HG02571 (cell line): ENCODE results near the gene CCDC178.

Experiments
- ATAC-seq: cut with Tn5 transposase; IDR thresholded peaks from one replicate; pipeline ENCODE4 v1.9.1; 2021; ENCODE audit warnings: mild to moderate bottlenecking, moderate library complexity; ENCODE audit not compliant: unreplicated experiment

CCDC178 gene

DNA sequence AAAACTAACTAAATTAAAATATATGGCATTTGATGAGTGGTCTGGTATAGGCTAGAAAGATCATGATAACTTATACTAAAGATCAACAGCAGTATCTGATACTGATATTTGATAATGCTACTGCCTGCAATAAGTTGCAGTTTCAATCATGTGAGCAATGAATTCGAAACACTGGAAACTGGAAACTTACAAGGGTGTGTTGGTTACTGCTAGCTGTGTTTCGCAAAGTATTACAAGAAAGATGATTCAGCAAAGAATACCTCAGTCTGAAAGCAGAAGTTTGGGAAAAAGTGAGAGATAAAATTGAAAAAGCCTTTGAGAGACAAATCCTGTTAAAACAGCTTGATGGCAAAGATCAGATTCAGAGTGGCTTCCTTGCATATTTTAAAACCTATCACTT is 294.5 kb downstream of the CCDC178 start:
- no peak for ATAC-seq

DNA sequence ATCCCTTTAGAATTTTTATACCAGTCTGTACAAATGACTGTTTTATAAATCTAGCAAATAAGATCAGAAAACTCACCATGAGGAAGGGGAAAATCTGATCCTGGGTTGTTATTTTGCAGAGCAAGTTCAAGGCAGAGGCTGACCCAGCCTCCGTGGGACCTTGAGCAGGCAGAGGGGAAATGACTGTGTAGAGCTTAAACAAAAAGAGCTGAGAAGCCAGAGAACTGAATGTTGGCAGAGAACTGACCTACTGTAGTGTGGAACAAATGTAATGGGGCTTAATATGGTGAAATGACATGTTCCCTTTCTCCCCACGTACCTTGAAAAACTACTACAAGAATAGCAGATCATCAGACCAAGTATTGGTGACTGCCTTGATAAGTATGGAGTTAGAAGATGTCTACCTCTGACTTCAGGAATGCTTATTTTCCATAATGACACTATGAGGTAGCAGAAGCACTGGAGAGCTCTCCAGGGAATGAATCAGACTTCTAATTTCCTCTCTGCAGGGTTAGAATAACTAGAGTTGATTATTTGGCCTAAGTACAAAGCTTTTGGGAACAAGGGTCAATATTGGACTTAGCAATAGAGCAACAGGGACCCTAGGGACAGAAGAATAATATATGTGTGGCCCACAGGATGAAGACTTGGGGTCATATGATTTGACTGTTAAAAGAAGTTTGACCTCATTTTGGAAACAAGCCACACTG is 304.4 kb downstream of the CCDC178 start:
- ATAC-seq = no peak

DNA sequence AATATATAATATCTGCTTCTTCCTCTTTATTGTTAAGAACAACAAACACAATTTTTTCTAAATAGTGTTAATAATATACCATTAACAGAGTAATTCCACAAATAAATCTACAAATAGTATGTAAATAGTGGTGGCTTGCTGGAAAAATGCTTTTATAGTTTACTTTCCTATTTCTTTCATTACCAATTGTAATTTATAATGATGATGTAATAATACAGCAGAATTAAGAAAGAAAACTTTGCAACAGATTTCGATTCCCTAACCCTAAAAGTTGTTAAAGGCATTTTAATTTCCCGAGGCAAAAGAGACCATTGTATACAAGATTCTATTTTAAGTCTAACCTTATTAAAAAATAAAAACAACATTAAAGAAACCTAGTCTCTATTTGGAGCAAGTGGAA is 307.9 kb downstream of the CCDC178 start:
- ATAC-seq = no peak

DNA sequence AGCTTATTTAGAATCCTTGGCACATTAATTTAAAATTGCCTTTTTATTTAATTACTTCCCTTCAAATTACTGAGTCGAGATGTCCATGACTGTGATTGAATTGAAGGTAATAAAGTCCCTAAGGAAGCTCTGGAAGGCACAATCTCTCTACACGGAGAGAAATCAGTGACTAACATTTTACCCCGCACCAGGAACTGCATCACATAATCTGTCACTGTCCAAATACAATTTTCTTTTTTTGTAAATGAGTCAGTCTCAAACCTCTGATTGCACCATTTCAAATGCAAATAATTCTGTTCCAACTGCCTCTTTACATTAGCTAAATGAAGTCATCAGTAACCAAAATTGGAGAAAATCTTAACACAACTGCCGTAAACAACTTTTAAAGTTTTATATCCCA is 311.9 kb downstream of the CCDC178 start:
- no peak for ATAC-seq

DNA sequence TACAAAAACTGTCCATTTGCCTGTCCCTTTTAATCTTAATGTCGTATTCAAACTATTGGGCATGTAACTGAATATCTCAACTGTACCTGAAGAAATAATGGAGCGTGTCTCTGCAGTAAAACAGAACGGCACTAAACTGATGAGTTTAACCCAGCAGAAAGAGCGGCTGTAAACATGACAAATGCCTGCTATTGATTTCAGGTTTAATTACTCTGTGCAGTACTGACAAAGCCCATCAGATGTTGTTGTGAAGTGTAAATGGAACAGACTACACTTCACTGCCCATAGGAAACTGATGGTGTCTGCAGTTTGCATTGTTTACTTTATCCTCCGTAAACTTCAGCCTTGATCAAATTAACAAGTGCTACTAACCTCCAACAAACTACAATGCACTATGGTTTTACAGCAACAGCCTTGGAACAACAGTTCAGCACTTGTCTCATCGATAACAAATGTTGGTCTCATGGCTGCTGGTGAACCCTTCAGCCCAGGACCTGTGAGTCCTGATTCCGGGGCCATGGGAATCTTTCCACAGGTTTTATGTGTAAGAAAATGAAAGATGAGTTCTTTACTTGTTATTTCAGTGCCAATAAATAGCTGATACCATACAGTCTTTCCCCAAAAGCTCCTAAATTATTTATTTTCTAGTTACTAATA is 316.5 kb downstream of the CCDC178 start:
- ATAC-seq = no peak

DNA sequence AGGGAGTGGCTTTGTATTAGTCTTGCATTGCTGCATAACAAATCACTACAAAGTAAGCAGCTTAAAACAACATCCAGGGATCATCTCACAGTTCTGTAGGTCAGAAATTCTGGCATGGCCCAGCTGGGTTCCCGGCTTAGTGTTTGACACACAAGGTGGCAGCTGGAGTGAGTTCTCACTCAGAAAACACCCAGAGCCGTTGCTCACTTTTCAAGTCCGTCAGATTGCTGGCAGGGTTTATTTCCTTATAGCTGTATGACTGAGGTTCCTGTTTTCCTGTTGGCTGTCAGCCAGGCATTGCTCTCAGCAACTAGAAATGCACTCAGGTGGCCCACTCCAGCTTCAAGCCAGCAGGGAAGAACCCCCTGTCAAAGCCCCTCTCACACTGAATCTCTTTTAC is 324.1 kb downstream of the CCDC178 start:
- ATAC-seq = no peak

DNA sequence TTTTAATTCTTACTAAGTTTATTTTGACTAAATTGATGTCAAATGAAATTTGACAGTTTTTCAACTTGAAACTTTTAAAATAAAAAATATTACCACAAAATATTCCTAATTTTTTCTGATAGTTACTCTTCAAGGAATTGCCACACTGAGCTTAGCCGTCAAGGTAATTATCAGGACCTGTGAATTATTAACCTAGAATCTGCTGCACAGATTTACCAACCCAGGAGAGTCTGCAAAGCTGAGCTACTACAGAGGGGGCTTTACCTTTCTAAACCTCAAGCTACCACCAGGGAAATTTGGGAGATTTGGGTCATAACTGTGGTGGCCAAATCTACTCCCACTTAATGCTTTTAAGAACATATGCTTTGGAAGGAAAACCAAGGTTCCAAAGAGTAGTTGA is 324.6 kb downstream of the CCDC178 start:
- no peak for ATAC-seq

DNA sequence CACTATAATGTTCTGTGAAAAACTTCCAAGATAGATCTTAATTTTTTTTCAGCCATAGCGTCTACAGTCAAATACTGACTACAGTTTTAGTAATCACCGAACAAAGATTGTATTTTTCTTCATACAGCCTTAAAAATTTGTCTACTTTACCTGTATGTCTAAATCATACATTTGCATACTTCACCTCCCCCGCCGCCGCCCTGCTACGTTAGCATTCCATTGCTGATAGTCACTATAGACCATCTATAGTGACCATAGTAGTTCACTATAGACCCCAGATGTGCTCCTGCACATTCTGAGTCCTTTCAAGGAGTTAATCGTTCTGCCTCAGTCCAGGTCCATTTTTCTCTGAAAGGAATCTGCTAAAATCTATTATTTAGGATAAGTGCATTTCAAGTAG is 325.0 kb downstream of the CCDC178 start:
- ATAC-seq = no peak

DNA sequence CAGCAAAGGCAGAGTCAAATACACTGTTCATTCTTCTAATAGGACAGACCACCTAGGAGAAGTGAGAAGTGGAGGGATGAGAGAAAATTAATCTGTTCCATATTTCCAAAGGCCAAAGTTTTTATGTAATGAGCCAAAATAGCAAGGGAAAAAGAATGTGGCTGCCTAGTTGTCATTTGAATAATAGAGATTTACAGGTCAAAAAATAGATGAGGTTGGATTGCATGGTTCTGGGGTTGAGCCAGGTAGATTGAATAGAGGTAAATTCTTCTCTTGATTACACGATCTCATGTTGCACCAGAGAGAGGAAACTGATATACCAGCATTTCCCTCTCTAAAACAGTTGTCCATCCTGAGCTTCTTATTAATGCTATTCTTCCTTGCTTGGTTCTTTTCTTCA is 325.8 kb downstream of the CCDC178 start:
- no peak for ATAC-seq

DNA sequence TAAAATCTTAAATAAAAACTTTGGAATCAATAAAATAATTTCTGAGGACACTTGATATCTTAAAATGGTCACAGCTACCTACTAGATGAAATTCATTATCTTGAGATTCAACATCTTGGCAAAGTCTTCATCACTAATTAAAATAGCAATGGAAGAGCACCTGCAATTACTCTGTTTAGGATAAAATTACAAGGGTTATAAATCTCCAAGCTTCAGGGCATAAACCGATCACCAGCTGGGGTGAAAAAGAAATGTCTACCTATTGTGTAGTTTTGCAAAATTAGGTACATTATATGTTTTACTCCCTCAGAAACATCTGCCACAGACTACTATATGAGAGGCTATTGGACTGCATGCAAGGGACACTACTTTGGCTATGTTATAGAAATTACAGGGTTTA is 327.1 kb downstream of the CCDC178 start:
- ATAC-seq = no peak

DNA sequence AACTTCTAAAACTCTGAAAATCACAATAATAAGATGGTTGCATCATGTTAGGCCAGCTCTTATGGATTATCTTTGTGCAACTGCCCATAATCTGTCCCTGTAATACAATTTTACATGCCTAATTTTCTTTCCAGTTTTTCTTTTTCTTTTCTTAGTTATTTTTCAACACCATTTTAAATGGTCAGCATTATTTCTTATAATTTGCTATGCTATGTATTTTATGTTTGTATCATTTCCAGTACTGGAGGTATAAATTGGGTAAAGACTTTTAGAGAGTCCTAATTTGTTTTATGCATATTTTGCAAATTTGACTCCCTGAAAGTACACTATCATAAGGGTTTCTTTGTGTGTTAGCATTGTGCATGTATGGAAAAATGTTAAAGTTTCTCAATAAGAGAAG is 333.0 kb downstream of the CCDC178 start:
- ATAC-seq = no peak

DNA sequence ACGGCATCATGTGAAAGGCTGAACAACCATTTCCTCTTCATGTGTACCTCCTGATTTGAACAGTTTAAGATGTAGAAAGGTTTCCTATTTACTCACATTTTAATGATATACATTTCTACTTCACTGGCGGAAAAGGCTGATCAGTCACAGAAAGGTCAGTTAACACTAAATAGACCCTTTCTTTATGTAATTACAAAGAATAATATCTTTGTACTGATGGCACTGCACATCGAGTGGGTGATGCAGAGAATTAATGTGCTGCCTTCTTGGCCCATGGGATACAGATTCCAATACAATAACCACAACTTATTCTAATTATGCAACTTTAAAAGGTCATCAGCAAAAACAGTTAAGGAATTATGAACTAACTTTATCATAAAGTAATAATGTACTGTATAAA is 339.2 kb downstream of the CCDC178 start:
- no peak for ATAC-seq

DNA sequence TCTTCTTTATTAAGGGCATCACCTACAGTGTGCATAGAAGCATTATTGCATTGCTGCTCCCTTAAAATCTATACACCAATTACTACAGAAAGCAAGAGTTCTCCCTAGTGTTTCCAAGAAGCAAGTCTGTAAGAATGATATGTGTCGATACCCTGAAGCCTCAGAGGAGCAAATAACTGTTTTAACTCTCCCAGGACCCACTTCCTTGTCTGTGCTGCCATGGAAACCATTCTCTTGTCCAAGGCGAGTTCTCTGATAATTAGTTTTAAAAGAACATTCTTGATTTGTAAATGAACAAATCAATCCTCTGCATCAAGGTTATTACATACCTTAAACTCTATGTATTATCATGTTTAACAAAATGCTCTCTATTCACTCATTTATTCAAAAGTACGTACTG is 340.9 kb downstream of the CCDC178 start:
- ATAC-seq = no peak

DNA sequence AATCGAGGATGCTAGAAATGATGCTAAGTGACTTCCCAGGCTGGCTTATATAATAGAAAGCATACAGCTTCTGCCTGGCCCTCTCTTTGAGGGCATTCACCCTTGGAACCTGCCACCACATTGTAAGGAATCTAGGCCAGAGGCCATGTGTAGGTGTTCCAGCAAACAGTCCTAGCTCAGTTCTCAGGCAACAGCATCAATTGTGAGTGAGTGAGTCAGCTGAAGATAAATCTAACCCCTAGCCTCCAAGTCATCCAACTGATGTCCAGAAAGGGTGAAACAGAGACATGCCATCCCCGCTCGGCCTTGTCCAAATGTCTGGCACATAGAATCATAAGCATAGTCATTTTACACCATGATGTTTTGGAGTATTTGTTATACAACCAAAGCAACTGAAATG is 343.4 kb downstream of the CCDC178 start:
- ATAC-seq = no peak

DNA sequence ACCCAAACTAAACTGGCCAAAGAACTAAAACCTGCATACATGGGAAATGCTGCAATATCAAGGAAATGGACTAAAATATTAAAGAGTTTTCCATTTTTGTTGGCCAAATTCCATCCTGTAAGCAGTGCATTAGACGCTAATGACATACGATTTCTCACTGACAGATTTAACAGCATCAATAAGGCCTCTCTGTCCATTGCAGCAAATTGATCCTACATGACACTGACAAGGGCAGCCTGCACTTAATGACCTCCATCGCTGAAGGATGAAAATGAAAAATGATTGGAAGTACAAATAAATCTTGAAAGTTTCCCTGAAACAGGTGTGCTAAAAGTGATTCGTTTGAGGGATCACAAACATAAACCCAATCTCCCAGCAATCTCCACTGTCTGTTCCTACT is 350.1 kb downstream of the CCDC178 start:
- ATAC-seq = no peak

DNA sequence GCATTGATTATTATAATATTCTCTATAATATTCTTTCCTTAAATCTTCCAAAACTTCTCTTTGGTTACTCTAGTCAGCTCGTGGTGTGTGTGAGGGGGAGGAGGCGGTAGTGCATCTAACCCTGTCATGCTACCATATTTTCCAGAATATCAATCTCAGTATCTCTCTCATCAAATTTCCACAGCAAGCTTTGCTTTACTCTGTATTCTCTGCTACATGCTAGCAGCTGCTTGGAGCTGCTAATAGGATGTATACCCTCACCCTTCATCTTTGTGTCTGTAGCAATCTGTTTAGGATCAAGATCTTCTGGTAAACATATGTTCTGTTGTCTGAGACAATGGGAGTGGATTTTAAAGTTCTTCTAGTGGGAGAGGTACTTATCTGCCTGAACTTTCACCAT is 363.9 kb downstream of the CCDC178 start:
- no peak for ATAC-seq

DNA sequence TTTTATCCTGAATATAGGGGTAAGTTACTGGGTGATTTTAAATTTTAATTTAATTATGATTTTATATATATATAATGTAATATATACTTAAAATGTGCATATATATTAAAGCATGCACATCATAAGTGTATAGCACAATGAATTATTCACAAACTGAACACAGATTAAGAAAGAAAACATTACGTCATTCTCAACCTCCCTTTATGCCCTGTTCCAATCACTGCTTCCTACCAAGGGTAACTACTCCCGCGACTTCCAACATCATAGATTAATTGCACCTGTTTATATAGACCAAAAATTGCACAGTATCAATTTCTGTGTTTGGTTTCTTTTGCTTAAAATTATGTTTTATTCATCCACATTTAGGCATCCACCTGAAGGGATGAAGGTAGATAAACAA is 366.4 kb downstream of the CCDC178 start:
- no peak for ATAC-seq

DNA sequence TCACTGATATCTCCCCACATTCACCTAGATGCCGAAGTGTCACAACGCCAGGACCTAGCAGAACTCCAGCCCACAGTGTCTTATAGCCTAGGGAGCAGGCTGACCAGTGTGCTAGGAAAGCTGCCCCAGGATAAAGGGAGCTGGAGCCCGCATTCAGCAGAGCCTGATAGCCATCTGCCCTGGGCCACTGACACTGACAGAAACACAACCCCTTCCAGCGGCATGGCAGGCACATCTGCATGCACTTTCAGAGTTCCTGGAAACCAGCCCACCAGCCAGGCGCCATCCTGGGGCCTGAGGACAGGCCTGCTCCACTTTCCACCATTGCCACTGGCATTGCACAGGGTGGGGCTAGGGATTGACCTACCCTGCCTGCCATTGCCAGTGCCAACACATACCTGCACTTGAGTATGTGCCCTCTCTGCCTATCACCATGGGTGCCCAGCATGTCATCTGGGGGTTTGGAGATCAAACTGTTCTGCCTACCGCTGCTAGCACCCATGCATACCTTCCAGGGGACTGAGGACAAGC is 377.6 kb downstream of the CCDC178 start:
- ATAC-seq = no peak

DNA sequence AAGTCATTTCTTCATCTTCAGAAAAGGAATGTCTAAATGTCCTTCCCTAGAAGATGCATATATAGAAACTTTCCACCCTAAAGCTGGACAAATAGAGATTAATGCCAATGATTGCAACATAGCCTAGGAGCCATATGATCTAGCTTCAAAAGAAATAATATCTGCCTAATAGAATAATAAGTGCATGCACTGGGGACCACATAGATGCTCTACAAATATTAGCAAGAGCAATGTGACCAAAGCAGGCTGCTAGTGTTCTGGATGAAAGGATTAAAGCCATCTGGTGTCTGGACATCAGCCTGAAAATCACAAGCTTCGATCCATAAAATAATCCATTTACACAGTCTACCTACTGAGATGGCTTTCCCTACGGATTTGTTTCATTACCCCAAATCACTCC is 387.6 kb downstream of the CCDC178 start:
- ATAC-seq = no peak

DNA sequence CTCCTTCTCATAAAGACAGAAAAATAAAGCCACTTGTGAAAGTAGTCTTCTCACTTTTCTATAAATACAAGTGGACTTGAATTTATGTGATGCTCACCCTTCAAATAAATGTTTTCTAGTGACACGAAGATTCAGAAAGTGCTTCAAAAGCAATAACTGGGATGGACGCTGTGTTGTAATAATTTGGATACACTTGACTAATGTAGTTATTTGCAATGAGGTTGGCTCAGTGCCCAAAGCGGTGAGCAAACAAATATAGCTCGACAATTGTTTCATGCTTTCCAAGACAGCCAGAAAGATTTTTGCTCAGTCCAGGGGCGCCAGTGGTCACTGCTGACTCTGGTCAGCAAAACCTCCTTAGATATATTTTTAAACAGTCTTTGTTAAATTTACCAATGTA is 389.1 kb downstream of the CCDC178 start:
- ATAC-seq = no peak

DNA sequence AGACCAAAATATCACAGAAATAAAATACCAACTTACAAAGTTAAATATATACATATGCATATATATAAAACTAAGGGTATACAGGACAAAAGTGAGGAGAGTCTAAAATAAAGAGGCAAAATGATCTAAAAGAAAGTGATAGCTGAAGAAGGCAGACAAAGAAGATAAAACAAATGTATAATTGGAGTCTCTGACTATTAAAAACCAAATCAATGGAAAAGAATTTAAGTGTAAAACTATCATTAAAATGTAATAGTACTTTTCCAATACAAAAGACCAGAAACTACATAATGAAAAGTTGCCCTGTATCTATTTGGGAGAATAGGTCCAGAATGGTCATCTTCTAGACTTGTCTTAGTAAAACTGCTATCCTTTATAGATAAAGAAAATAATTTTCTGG is 400.3 kb downstream of the CCDC178 start:
- no peak for ATAC-seq

DNA sequence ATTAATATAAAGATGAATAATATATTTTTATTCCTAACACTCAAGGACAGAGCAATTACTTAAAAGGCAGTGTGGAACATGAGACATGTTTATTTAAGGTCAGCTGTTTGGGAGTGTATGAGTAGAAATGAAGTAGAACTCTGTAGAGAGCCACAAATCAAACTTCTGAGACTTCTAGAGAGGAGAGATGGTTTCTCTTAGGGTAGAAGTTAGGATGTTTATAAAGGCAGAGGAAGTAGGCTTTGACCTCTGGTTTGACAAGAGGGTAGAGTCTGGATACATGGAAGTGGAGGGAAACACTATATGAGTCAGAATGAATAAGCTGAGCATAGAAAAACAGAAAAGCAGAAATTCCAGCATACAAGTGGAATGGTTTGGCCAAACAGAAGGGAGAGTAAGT is 405.6 kb downstream of the CCDC178 start:
- no peak for ATAC-seq

DNA sequence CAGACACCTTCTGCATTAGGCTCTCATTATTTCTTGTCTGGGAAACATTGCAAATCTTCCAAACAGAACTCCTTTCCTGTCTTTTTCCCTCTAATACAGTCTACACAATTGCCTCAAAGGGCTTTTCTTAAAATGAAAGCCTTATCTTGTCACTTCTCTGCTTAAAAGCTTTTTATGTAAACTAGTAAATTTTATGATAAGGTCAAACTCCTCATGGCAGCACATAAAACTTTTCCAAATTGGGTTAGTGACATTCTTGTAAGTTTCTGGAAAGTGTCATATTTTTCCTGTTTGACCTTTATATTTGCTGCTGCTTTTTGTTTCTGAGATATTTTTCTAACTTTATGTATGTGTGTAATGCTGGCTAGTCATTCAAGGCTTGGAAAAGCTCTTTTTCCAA is 406.3 kb downstream of the CCDC178 start:
- ATAC-seq = no peak
